ENCODE measurements around the gene LCE1A.

- TF ChIP-seq EP300 (conservative IDR thresholded peaks at IDR 0.05; ENCODE audit: poor library complexity, severe bottlenecking), result no peak
- TF ChIP-seq POLR2AphosphoS5 (IDR thresholded peaks at IDR 0.05), result no peak
- no peak for TF ChIP-seq SMC3 (conservative IDR thresholded peaks at IDR 0.05; ENCODE audit: poor library complexity)
- TF ChIP-seq CTCF (IDR thresholded peaks at IDR 0.05; ENCODE audit: poor library complexity, severe bottlenecking), result no peak
- TF ChIP-seq REST (IDR thresholded peaks at IDR 0.05; ENCODE audit: borderline replicate concordance), result no peak
- TF ChIP-seq RAD21 (conservative IDR thresholded peaks at IDR 0.05), result no peak
- no peak for TF ChIP-seq EZH2 (IDR thresholded peaks at IDR 0.05; ENCODE audit: borderline replicate concordance, insufficient read depth, low read length, poor library complexity, severe bottlenecking)
- TF ChIP-seq TAF1 (IDR thresholded peaks at IDR 0.05; ENCODE audit: low read depth), result no peak
- no peak for TF ChIP-seq MXI1 (conservative IDR thresholded peaks at IDR 0.05; ENCODE audit: poor library complexity, severe bottlenecking)
Measured at GRCh38 chr1:152806576-152806975, 20.7 kb upstream of the LCE1A start, which contains the start of gene LCE1C.
